Endometrial microvascular endothelial cells (primary cell): Measurements from ENCODE around the gene IL17F. TPM values are rescaled to one million over a fixed set of nuclear protein-coding genes. Genes with fewer than 3 reads are reported as not detected.

Source experiments
- in situ Hi-C: cut with HindIII; loops from 2 replicates; pipeline ENCODE4 v1.10.0; 2017; ENCODE audit warnings: low sequenced_read_pairs, low pct_unique_long_range_greater_than_20kb; ENCODE audit errors: inconsistent ontology term
- total RNA-seq: library from RNA; depleted of rRNA; stranded (reverse); fragments of >200 nt; gene quantifications from one replicate; pipeline ENCODE4 v1.2.3, GENCODE V29; 2015; ENCODE audit errors: inconsistent ontology term

The IL17F gene
- total RNA-seq, 1 donor from 2014 or later = not detected

GRCh38 chr6:52254731-52255378 lies 10.6 kb upstream of the IL17F start:
- in situ Hi-C loops = loop anchor here (25.0 kb wide), 1 partner anchor 407 kb away; the partner anchor contains the start of gene TMEM14A

GRCh38 chr6:52253494-52253893 lies 9.2 kb upstream of the IL17F start:
- in situ Hi-C loops = loop anchor here (25.0 kb wide), 1 partner anchor 409 kb away; the partner anchor contains the start of gene TMEM14A

DNA sequence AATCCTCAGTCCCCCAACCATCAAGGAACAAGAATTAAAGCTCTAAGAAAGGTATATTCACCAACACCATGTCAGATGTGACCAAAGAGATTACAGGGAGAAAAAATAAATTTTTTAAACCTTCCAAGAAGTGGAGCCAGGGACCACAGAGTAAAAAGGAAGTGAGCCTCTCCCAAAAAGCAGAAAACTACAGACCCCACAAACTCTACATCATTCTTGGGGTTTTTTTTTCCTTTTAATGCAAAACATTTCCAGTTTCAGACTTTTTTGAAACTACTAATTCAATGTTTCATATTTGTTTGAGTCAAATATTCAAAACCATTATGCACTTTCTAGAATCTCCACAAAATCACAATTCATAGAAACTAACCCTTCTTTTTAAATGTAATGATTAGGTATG lies 6.8 kb upstream of the IL17F start:
- in situ Hi-C loops = loop anchor here (25.0 kb wide), 1 partner anchor 411 kb away; the partner anchor contains the start of gene TMEM14A

GRCh38 chr6:52249078-52249477 lies 4.8 kb upstream of the IL17F start:
- in situ Hi-C loops = no loop called here

- in situ Hi-C loops = no loop called here
Measured at GRCh38 chr6:52245425-52245824, 1.1 kb upstream of the IL17F start.

- in situ Hi-C loops = no loop called here
Measured at GRCh38 chr6:52243282-52243893, 912 bp downstream of the IL17F start.

DNA sequence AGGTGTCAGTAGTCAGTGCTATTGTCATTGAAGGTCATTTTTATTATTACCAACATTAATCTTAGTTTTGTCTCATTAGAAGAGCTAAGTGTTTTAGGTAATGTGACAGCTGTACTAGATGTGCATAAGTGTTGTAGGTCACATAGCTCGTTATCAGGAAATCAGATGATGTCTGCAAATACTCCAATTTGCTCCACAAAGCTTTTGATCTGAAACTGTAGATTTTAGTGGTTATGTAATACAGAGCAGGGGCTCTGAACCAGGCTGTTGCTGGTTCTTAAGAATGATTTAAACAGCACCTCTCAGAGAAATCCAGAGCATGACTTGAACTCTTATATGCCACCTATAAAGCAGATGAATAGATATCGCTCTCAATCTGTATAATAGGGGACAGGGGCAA lies 2.5 kb downstream of the IL17F start:
- in situ Hi-C loops = no loop called here

GRCh38 chr6:52233975-52234823 lies 10.1 kb downstream of the IL17F start:
- in situ Hi-C loops = no loop called here

GRCh38 chr6:52233005-52233404 lies 11.3 kb downstream of the IL17F start:
- in situ Hi-C loops = no loop called here

GRCh38 chr6:52231406-52232127 lies 12.7 kb downstream of the IL17F start:
- in situ Hi-C loops = no loop called here

DNA sequence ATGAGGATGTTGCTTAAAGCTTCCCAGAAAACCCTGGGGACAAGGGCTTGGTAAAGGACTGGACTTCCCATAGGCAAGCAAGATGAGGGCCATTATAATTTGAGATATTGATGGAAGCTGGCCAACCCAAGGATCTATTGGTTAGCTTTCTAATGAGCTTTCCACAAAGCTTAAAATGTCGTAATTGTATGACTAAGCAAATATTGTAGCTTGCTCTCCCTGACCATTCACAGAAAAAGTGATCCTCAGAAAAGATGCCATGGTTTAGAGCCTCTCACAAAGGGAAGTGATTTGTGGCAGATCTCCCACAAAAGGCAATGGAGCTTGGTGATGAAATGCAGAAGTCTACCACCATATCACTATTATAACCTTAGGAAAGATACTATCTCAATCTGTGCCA lies 13.6 kb downstream of the IL17F start:
- in situ Hi-C loops = no loop called here

DNA sequence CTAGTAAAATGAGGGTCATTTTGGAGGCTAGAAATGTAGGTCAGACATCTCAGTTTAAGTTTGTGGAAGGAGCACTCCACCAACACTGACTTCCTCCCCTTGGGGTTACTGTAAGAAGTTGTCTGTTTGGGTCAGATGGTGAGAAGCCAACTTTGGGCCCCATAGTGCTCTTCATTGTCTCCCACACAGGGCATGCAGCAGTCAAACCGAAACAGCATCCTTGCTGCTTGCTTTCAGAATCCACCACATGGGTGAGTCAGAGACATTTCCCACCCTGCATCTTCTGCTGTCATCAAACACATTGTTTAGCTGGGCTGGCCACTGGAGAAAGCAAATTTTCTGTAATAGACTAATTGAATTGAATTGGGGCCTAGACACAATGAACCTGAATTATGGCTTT lies 16.8 kb downstream of the IL17F start:
- in situ Hi-C loops = no loop called here

DNA sequence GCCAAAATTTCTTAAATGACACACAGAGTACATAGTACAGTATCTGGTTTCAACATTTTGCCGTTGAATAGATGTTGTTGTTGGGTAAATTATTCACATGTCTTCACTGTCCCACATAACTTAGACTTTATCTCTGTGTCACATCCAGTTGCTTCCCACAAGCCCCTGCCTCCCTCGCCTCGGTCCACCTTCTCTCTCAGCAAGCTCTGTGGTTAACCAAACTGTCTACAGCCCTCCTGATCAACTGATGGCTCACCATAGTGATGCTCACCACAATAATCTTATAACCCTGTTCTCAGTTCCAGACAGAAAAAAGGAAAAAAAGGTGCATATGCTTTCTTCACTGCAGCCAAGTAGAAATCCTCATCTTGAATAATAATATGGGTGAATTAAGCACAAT lies 23.0 kb downstream of the IL17F start:
- in situ Hi-C loops = no loop called here

DNA sequence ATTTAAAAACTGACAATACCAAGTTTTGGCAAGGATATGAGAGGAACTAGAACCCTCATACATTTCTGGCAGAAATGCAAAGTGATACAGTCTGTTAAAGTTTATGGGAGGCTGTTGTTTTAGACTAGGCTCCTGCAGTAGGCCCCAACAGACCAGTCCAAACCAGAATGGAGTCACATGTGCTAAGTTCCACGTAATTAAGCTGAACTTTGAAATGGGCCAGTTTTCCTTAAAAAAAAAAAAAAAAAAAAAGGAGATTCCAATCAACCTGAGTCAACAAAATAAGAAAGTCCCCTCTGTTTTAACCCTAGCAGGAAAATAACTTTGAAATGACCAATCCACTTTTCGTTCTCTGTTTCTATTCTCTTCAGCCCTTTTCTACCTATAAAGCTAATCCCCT lies 26.5 kb downstream of the IL17F start:
- in situ Hi-C loops = no loop called here

GRCh38 chr6:52216932-52217575 lies 27.2 kb downstream of the IL17F start:
- in situ Hi-C loops = no loop called here

- in situ Hi-C loops = no loop called here
Measured at GRCh38 chr6:52215787-52216186, 28.5 kb downstream of the IL17F start.

DNA sequence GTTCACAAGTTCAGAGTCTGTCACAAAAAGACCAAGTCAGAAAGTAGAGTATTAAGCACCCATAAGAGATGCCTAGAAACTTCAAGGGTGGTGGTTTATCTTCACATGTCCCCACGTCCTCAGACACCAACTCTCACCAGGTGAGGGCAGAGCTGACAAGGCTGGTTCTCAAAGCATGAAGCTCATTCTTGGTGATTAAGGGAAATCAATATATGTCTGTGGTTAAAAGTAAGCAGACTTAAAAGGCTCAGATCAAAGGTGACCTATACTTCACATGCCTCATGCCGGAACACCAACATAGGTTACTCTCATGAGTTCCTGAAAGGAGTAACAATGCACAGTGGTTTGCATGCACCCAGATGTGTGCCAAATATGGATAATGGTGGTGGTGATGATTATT lies 31.2 kb downstream of the IL17F start:
- in situ Hi-C loops = no loop called here

DNA sequence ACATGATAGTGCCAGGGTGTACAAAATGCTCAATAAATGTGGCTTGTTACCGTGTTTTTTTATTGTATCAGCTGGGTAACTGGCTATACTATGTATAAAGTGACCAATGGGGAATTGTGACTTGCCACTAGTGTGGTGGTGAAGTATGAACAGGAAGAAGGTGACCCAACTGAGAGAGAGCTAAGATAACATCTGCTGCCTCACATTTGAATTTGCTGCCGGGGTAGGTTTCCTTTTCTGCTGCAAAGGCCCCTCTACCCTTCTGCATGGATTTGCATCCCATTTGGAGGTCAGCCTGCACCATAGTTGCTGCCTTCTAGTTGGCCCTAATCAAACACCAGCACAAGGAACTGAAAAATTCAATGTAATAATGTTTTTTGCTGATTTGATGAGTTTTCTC lies 34.1 kb downstream of the IL17F start:
- in situ Hi-C loops = no loop called here

DNA sequence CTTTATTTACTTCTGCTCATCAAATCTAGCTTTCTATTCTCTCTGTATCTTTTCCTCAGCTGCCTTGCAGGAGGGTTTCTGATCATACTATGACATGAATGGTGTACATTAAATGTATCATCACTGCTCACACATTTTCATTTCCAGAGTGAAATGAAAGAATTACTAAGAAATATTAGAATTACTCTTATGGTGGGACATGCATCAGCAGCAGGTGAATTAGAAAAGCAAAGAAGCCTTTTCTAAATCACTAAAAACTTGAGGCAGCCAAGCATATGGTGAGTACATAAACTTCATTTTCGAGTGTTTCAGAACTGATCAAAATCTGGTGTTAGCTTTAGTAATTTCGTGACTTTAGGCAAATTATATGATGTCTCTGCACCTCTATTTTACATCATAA lies 34.5 kb downstream of the IL17F start:
- in situ Hi-C loops = no loop called here
